Measurements from ENCODE around the gene FAM162A.
"Not testable (repeated sequence)": the region's sequence is repeated elsewhere in the genome, so short reads cannot be mapped to it uniquely, and the experiment has no call there.

Gene FAM162A

GRCh38 chr3:122383771-122384697 lies at the start of gene FAM162A:
Gene FAM162A (plus strand): TSS chr3:122384182. CDS start chr3:122384266, 84 bp downstream.
- DNase-seq: peak; percentile 85

- DNase-seq: no peak
These were observed 41.2 kb upstream of the FAM162A start for GRCh38 chr3:122342803-122343202.

- DNase-seq: no peak
These were observed 40.3 kb upstream of the FAM162A start for GRCh38 chr3:122343654-122344053.

GRCh38 chr3:122349171-122349570 lies 34.8 kb upstream of the FAM162A start:
- no peak for DNase-seq

GRCh38 chr3:122350814-122351418 lies 33.1 kb upstream of the FAM162A start:
- no peak for DNase-seq

GRCh38 chr3:122351612-122352011 lies 32.4 kb upstream of the FAM162A start:
- DNase-seq: no peak

GRCh38 chr3:122353215-122353614 lies 30.8 kb upstream of the FAM162A start:
- DNase-seq: no peak

GRCh38 chr3:122353893-122354401 lies 30.0 kb upstream of the FAM162A start:
- no peak for DNase-seq

GRCh38 chr3:122355612-122356011 lies 28.4 kb upstream of the FAM162A start:
- DNase-seq: no peak

- DNase-seq: no peak
These were observed 27.6 kb upstream of the FAM162A start for GRCh38 chr3:122356402-122356801.

GRCh38 chr3:122357828-122358702 lies 25.9 kb upstream of the FAM162A start:
- no peak for DNase-seq

- no peak for DNase-seq
These were observed 25.3 kb upstream of the FAM162A start for GRCh38 chr3:122358703-122359032.

GRCh38 chr3:122362026-122362425 lies 22.0 kb upstream of the FAM162A start:
- DNase-seq: no peak

GRCh38 chr3:122364490-122364889 lies 19.5 kb upstream of the FAM162A start:
- no peak for DNase-seq

- no peak for DNase-seq
These were observed 18.9 kb upstream of the FAM162A start for GRCh38 chr3:122365073-122365472.

GRCh38 chr3:122365582-122366378 lies 18.2 kb upstream of the FAM162A start:
- not testable (repeated sequence) for DNase-seq

GRCh38 chr3:122366379-122366749 lies 17.6 kb upstream of the FAM162A start:
- no peak for DNase-seq

GRCh38 chr3:122374034-122374433 lies 9.9 kb upstream of the FAM162A start:
- DNase-seq: no peak

- DNase-seq: no peak
These were observed 6.0 kb upstream of the FAM162A start for GRCh38 chr3:122377975-122378374.

GRCh38 chr3:122382888-122383666 lies 905 bp upstream of the FAM162A start, which contains the start of gene MIX23:
Gene MIX23 (minus strand): TSS chr3:122383231. CDS start chr3:122383224, 7 bp downstream.
- peak; percentile 72 for DNase-seq

GRCh38 chr3:122387709-122388108 lies 3.7 kb downstream of the FAM162A start:
- no peak for DNase-seq

Measured in NCI-H510A (cell line).